Loucy (cell line): ENCODE measurements around the gene GRIN2D.

Source experiments
- H2AFZ ChIP-seq: fragments of 200-600 bp; sonication (generic); 2 replicates; pipeline ENCODE4 v1.6.0; 2016; ENCODE audit warnings: antibody characterized with exemption, mild to moderate bottlenecking, low read length, moderate library complexity
- H3F3A ChIP-seq: fragments of 200-600 bp; 2 replicates; pipeline ENCODE4 v1.6.0; 2016; ENCODE audit warnings: antibody characterized with exemption, low read depth, mild to moderate bottlenecking
- H3K27me3 ChIP-seq: fragments of 200-600 bp; sonication (generic); 2 replicates; pipeline ENCODE4 v1.6.1; 2014; ENCODE audit warnings: low read length, mild to moderate bottlenecking; ENCODE audit not compliant: insufficient read depth, poor library complexity, severe bottlenecking
- H3K36me3 ChIP-seq: fragments of 200-600 bp; sonication (generic); 2 replicates; pipeline ENCODE4 v1.6.1; 2016; ENCODE audit warnings: low read length; ENCODE audit not compliant: insufficient read depth
- H3K4me1 ChIP-seq: fragments of 200-600 bp; sonication (generic); 2 replicates; pipeline ENCODE4 v1.5.1; 2014; ENCODE audit warnings: low read length, mild to moderate bottlenecking; ENCODE audit not compliant: insufficient read depth, poor library complexity, severe bottlenecking
- H3K4me2 ChIP-seq: fragments of 200-600 bp; sonication (generic); 2 replicates; pipeline ENCODE4 v1.6.0; 2014; ENCODE audit warnings: antibody characterized with exemption, low read length, low read depth, mild to moderate bottlenecking; ENCODE audit not compliant: poor library complexity, severe bottlenecking
- H3K4me3 ChIP-seq: fragments of 200-600 bp; sonication (generic); 2 replicates; pipeline ENCODE4 v1.5.1; 2014; ENCODE audit warnings: low read length, mild to moderate bottlenecking, mixed read lengths; ENCODE audit not compliant: poor library complexity, severe bottlenecking
- H3K79me2 ChIP-seq: fragments of 200-600 bp; sonication (generic); 2 replicates; pipeline ENCODE4 v1.6.1; 2014; ENCODE audit warnings: low read length; ENCODE audit not compliant: insufficient read depth
- H3K9ac ChIP-seq: fragments of 200-600 bp; sonication (generic); 2 replicates; pipeline ENCODE4 v1.6.0; 2014; ENCODE audit warnings: mild to moderate bottlenecking, low read depth, low read length, moderate library complexity; ENCODE audit not compliant: poor library complexity, severe bottlenecking
- H3K9me2 ChIP-seq: fragments of 200-600 bp; sonication (generic); replicated peaks from 2 replicates; pipeline ENCODE4 v1.6.1; 2016; ENCODE audit warnings: low read depth, low read length, mixed read lengths
- H3K9me3 ChIP-seq: fragments of 200-600 bp; sonication (generic); 2 replicates; pipeline ENCODE4 v1.6.1; 2014; ENCODE audit warnings: mild to moderate bottlenecking, antibody characterized with exemption, low read length, low read depth; ENCODE audit not compliant: insufficient read depth
- H4K20me1 ChIP-seq: fragments of 200-600 bp; sonication (generic); 2 replicates; pipeline ENCODE4 v1.6.0; 2014; ENCODE audit warnings: antibody characterized with exemption, low read length, mild to moderate bottlenecking; ENCODE audit not compliant: insufficient read depth, poor library complexity, severe bottlenecking
- EZH2phosphoT487 ChIP-seq: fragments of 200-600 bp; IDR thresholded peaks from 2 replicates; pipeline ENCODE4 v1.6.1; 2018; ENCODE audit warnings: antibody characterized with exemption, mild to moderate bottlenecking, moderate library complexity, borderline replicate concordance
- TF ChIP-seq, protein P1 (sequence below): fragments of 200-600 bp; sonication (generic); conservative IDR thresholded peaks from 2 replicates; pipeline ENCODE4 v1.5.1; 2014; ENCODE audit warnings: mild to moderate bottlenecking, antibody characterized with exemption, low read length

GRIN2D gene

GRCh38 chr19:48392860-48393558 lies 459 bp upstream of the GRIN2D start:
- H3K4me3 ChIP-seq: peak overlapping the region; percentile 40
- H3K9me2 ChIP-seq: no peaks in the 10 kb centered on the region
- no peaks in the 10 kb centered on the region for H3K9me3 ChIP-seq
- H3F3A ChIP-seq: no peaks in the 10 kb centered on the region
- no peak overlapping the region for H3K9ac ChIP-seq
- H3K4me2 ChIP-seq: peak overlapping the region; percentile 53
- TF ChIP-seq, protein P1, sequence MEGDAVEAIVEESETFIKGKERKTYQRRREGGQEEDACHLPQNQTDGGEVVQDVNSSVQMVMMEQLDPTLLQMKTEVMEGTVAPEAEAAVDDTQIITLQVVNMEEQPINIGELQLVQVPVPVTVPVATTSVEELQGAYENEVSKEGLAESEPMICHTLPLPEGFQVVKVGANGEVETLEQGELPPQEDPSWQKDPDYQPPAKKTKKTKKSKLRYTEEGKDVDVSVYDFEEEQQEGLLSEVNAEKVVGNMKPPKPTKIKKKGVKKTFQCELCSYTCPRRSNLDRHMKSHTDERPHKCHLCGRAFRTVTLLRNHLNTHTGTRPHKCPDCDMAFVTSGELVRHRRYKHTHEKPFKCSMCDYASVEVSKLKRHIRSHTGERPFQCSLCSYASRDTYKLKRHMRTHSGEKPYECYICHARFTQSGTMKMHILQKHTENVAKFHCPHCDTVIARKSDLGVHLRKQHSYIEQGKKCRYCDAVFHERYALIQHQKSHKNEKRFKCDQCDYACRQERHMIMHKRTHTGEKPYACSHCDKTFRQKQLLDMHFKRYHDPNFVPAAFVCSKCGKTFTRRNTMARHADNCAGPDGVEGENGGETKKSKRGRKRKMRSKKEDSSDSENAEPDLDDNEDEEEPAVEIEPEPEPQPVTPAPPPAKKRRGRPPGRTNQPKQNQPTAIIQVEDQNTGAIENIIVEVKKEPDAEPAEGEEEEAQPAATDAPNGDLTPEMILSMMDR: no peak
- no peak for TF ChIP-seq EZH2phosphoT487
- peak overlapping the region; percentile 59; the same call in 1 of the 2 replicates for H2AFZ ChIP-seq
- peaks cover 4% of the 10 kb centered on the region; the same call in 1 of the 2 replicates for H3K36me3 ChIP-seq
- peaks cover 11% of the 10 kb centered on the region for H3K4me1 ChIP-seq
- H3K27me3 ChIP-seq: no peaks in the 10 kb centered on the region
- H4K20me1 ChIP-seq: peaks cover 12% of the 10 kb centered on the region
- peaks cover 34% of the 10 kb centered on the region for H3K79me2 ChIP-seq

DNA sequence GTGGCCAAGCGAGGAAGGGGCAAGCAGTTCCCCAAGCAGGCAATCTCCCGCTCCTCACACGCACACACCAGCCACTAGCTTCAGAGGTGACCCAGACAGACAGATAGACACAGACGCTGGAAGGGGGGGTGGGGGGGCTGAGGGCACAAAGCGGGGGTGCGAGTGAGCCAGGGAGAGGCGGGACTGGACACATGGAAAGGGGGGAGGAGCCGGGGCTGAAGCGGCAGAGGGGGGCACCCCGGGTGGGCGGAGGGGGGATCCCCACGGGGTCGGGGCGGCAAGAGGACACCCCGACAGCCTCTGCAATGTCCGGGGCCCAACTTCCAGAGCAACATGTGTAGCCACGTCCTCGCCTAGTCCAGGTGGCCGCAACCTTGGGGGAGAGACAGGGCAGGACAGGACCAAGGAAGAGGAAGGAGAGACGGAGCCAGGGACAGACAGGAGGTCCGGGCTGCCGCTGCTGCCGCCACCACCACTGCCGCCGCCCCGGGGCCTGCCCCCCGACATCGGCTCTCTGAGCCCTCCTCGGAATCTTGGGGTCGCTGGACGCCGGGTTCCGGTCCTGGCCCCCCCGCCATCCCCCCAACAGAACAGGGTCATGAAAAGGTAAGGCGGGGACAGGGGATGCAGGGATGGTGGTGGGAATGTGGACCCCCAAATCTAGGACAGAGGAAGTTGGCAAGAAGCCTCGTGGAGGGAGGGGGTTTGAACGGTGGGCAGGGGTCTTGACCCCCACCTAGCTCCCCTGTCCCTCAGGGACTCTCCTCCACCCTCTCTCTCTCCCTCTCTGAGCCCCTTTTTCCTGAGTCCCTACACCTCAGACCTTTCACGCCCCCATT lies 1.1 kb downstream of the GRIN2D start:
- H3K4me3 ChIP-seq: no peak overlapping the region
- no peaks in the 10 kb centered on the region for H3K9me3 ChIP-seq
- no peaks in the 10 kb centered on the region for H3K36me3 ChIP-seq
- no peaks in the 10 kb centered on the region for H3F3A ChIP-seq
- H3K9ac ChIP-seq: no peak overlapping the region
- peaks cover 8% of the 10 kb centered on the region for H4K20me1 ChIP-seq
- no peaks in the 10 kb centered on the region for H3K27me3 ChIP-seq
- peaks cover 8% of the 10 kb centered on the region for H3K4me1 ChIP-seq
- H3K9me2 ChIP-seq: no peaks in the 10 kb centered on the region
- TF ChIP-seq, protein P1: no peak
- TF ChIP-seq EZH2phosphoT487: no peak
- H3K4me2 ChIP-seq: no peak overlapping the region
- H2AFZ ChIP-seq: no peak overlapping the region
- peaks cover 19% of the 10 kb centered on the region for H3K79me2 ChIP-seq

DNA sequence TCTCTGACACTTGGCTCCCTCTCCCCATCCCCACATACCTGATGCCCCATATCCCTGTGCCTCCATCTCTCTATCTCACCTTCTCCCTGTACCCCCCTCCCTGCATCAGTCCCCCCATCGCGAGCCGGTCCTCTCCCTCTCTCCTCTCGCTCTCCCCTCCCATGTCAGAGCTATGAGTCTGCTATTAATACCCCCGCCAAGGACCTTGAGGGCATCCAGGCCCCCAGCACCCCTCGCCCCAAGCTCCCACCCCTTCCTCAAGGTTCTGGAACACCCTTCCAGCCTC lies 1.6 kb downstream of the GRIN2D start:
- Histone ChIP-seq H4K20me1 (peaks cover 4% of the 10 kb centered on the region), H3K4me1 (peaks cover 8% of the 10 kb centered on the region), H3K79me2 (peaks cover 13% of the 10 kb centered on the region), H3K9me3 (no peaks in the 10 kb centered on the region), H3F3A (no peaks in the 10 kb centered on the region), H3K9ac (no peak overlapping the region), H3K36me3 (no peaks in the 10 kb centered on the region), H3K4me3 (no peak overlapping the region), H3K27me3 (no peaks in the 10 kb centered on the region), H3K4me2 (no peak overlapping the region), H2AFZ (no peak overlapping the region), H3K9me2 (no peaks in the 10 kb centered on the region)
- TF ChIP-seq, protein P1: no peak
- no peak for TF ChIP-seq EZH2phosphoT487
